ENCODE data around the gene SH3GLB1. TPM values are rescaled to one million over a fixed set of nuclear protein-coding genes. Genes with fewer than 3 reads are reported as not detected.

SH3GLB1 gene
- total RNA-seq, 1 donor from 2014 or later, result 51.9 TPM

- no peak for TF ChIP-seq CTCF (conservative IDR thresholded peaks at IDR 0.05)
- peaks cover 2% of the 10 kb centered on the region for H3K36me3 Mint-ChIP-seq (ENCODE audit: low read depth)
- H3K27me3 Mint-ChIP-seq (ENCODE audit: low read depth), result peaks cover 3% of the 10 kb centered on the region
- DNase-seq (ENCODE audit: low read depth, low spot score), result no peak
- no peaks in the 10 kb centered on the region for H3K9me3 Mint-ChIP-seq
- peak overlapping the region; percentile 99 for H3K4me3 Mint-ChIP-seq
- peak overlapping the region; percentile 98 for H3K27ac Mint-ChIP-seq (ENCODE audit: unreplicated experiment)
- peaks cover 35% of the 10 kb centered on the region for H3K4me1 Mint-ChIP-seq
Observed at GRCh38 chr1:86705665-86705985, 1.2 kb downstream of the SH3GLB1 start.

DNA sequence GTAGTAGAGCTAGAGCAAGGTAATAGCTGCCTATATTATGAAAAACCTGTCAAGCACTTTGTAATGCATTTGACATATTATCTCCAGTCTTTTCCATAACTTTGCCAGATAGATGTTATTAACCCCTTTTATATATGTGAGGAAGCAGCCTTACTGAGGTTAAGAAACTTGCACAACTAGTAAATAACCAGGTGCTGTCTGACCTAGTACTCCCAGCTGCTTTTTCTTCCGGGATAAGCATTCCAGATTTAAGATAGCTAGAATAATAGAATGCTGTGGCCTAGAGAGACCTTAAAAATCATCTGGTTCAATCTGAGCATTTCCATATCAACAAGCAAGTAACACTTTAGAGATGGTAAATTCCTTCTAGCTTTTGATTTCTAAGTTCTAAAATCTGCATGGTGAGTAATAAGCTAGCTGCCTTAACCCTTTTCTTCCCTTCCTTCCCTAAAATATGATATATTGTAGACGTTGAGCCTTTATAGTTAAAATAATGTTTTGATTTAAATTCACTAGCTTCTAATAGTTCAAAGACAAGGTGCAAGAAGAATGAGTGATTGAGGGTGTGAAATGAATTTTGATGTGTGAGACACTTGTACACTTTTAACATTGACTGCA lies 1.8 kb downstream of the SH3GLB1 start:
- H3K4me1 Mint-ChIP-seq, result peaks cover 35% of the 10 kb centered on the region
- no peak for DNase-seq (ENCODE audit: low read depth, low spot score)
- H3K27ac Mint-ChIP-seq (ENCODE audit: unreplicated experiment), result no peak overlapping the region
- peaks cover 3% of the 10 kb centered on the region for H3K27me3 Mint-ChIP-seq (ENCODE audit: low read depth)
- no peak for TF ChIP-seq CTCF (conservative IDR thresholded peaks at IDR 0.05)
- no peaks in the 10 kb centered on the region for H3K9me3 Mint-ChIP-seq
- H3K4me3 Mint-ChIP-seq, result peak overlapping the region; percentile 99
- H3K36me3 Mint-ChIP-seq (ENCODE audit: low read depth), result peaks cover 2% of the 10 kb centered on the region

GRCh38 chr1:86708920-86709319 lies 4.5 kb downstream of the SH3GLB1 start:
- no peak for DNase-seq (ENCODE audit: low read depth, low spot score)
- no peaks in the 10 kb centered on the region for H3K9me3 Mint-ChIP-seq
- peak overlapping the region; percentile 47 for H3K4me3 Mint-ChIP-seq
- no peaks in the 10 kb centered on the region for H3K27me3 Mint-ChIP-seq (ENCODE audit: low read depth)
- H3K27ac Mint-ChIP-seq (ENCODE audit: unreplicated experiment), result no peak overlapping the region
- H3K36me3 Mint-ChIP-seq (ENCODE audit: low read depth), result peaks cover 2% of the 10 kb centered on the region
- peaks cover 31% of the 10 kb centered on the region for H3K4me1 Mint-ChIP-seq
- no peak for TF ChIP-seq CTCF (conservative IDR thresholded peaks at IDR 0.05)

DNA sequence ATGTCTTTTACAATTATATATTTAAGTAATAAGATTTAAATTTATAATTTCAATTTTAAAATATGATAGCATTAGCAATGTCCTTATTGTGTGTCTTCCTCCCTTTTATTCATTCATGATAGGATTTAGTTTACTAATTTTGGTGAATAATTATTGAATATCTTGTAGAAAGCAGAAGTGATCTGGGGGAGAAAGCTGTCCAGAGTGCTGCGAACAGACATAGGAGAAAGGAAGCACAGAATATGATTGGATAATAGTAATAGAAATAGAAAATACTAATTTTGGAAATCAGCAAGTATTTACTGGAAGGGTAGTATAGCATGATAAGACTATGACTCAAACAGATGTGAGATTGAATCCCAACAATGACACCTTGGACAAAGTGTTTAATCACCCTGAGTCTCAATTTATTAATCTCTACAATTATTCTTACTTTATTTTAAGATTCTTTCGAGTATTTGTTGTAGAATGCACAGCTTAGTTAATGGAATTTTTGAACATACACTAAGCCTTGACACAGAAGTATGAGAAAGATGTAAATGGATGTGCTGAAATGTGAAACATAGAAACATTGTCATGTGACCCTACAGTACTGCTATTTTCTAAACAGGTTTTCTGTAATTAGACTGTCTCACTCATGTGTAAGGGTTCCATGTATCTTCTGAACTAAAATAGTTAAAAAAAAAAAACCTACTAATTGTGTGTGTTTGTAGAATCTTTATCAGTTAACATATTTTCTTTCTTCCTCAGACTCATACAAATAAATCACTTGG lies 7.9 kb downstream of the SH3GLB1 start:
- no peaks in the 10 kb centered on the region for H3K9me3 Mint-ChIP-seq
- no peak for DNase-seq (ENCODE audit: low read depth, low spot score)
- TF ChIP-seq CTCF (conservative IDR thresholded peaks at IDR 0.05), result no peak
- H3K27me3 Mint-ChIP-seq (ENCODE audit: low read depth), result no peaks in the 10 kb centered on the region
- H3K36me3 Mint-ChIP-seq (ENCODE audit: low read depth), result peaks cover under 1% of the 10 kb centered on the region
- H3K4me1 Mint-ChIP-seq, result peaks cover 14% of the 10 kb centered on the region
- H3K27ac Mint-ChIP-seq (ENCODE audit: unreplicated experiment), result no peak overlapping the region
- H3K4me3 Mint-ChIP-seq, result no peak overlapping the region

DNA sequence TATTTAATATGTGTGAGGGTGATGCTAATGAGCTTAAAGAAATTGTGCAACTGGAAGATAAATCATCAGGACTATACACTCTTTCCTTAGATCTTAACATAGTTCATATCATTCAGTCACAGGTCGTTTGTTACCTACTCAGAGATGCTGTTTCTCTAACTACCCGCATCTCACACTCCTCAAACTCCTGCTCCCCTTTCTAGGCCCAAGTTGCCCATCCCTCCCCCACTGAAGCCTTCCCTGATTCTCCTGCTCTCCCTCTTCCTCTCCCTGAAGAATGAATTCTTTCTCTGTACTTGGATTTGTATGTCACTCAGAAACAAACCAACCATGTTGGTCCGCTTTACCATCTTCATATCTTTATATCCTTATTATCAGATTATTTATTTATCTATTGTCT lies 9.1 kb downstream of the SH3GLB1 start:
- Mint-ChIP-seq H3K27ac (ENCODE audit: unreplicated experiment) (no peak overlapping the region), H3K4me3 (no peak overlapping the region), H3K9me3 (no peaks in the 10 kb centered on the region), H3K27me3 (ENCODE audit: low read depth) (no peaks in the 10 kb centered on the region), H3K36me3 (ENCODE audit: low read depth) (no peaks in the 10 kb centered on the region), H3K4me1 (peaks cover 13% of the 10 kb centered on the region)
- no peak for DNase-seq (ENCODE audit: low read depth, low spot score)
- TF ChIP-seq CTCF (conservative IDR thresholded peaks at IDR 0.05), result no peak
